Panc1 (cell line): ENCODE results near the gene CDK14.

Source experiments
- POLR2AphosphoS5 ChIP-seq: IDR thresholded peaks from 2 replicates; pipeline ENCODE4 v1.6.1; 2012; ENCODE audit warnings: mild to moderate bottlenecking, low read depth, low read length, moderate library complexity
- TF ChIP-seq, protein P1 (sequence below): fragments of 450-650 bp; IDR thresholded peaks from 2 replicates; pipeline ENCODE4 v1.5.1; 2017; ENCODE audit warnings: mild to moderate bottlenecking
- TF ChIP-seq, protein P2 (sequence below), 2 experiments: IDR thresholded peaks; 2 replicates each; pipeline ENCODE4 v1.6.1; 2011 to 2012; ENCODE audit warnings: low read depth in 2 of 2, control low read depth in 1 of 2, low read length in 1 of 2, mild to moderate bottlenecking in 1 of 2, moderate library complexity in 1 of 2; ENCODE audit not compliant: insufficient read depth in 1 of 2

DNA sequence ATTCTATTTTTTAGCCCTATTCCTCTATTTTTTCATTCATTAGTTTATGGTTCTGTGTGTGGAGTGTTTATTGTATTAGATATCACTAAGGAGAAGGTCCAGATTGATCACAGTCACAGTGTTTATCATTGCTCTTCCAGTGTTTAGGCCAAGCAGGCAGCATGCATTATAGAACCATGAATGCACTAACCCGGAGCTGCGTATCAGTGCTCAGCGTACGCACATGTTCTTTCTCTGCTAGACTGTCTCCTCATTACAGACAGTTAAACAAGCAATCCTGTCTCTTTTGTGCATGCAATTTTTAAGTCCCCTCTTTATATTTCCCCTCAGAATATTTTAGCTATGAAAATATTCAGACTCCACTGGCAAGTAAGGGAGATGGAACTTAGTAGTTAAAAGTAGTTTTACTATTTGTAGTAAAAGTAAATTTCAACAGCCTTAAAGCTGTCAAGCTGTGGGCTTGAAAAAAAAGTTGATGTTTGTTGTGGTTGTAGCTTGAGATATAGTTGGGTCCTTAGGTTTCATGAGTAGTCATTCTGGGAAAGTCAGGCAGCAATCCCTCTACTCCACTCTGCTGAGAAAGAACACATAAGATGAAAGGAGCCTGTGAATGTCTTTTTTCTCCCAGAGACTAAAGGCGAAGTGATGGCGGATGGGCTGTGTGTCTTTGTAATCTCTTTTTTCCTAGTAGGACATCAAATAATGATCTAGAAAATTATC, 260.4 kb downstream of the CDK14 start:
- no peak for TF ChIP-seq POLR2AphosphoS5
- TF ChIP-seq, protein P1, sequence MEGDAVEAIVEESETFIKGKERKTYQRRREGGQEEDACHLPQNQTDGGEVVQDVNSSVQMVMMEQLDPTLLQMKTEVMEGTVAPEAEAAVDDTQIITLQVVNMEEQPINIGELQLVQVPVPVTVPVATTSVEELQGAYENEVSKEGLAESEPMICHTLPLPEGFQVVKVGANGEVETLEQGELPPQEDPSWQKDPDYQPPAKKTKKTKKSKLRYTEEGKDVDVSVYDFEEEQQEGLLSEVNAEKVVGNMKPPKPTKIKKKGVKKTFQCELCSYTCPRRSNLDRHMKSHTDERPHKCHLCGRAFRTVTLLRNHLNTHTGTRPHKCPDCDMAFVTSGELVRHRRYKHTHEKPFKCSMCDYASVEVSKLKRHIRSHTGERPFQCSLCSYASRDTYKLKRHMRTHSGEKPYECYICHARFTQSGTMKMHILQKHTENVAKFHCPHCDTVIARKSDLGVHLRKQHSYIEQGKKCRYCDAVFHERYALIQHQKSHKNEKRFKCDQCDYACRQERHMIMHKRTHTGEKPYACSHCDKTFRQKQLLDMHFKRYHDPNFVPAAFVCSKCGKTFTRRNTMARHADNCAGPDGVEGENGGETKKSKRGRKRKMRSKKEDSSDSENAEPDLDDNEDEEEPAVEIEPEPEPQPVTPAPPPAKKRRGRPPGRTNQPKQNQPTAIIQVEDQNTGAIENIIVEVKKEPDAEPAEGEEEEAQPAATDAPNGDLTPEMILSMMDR, result no peak
- TF ChIP-seq, protein P2, sequence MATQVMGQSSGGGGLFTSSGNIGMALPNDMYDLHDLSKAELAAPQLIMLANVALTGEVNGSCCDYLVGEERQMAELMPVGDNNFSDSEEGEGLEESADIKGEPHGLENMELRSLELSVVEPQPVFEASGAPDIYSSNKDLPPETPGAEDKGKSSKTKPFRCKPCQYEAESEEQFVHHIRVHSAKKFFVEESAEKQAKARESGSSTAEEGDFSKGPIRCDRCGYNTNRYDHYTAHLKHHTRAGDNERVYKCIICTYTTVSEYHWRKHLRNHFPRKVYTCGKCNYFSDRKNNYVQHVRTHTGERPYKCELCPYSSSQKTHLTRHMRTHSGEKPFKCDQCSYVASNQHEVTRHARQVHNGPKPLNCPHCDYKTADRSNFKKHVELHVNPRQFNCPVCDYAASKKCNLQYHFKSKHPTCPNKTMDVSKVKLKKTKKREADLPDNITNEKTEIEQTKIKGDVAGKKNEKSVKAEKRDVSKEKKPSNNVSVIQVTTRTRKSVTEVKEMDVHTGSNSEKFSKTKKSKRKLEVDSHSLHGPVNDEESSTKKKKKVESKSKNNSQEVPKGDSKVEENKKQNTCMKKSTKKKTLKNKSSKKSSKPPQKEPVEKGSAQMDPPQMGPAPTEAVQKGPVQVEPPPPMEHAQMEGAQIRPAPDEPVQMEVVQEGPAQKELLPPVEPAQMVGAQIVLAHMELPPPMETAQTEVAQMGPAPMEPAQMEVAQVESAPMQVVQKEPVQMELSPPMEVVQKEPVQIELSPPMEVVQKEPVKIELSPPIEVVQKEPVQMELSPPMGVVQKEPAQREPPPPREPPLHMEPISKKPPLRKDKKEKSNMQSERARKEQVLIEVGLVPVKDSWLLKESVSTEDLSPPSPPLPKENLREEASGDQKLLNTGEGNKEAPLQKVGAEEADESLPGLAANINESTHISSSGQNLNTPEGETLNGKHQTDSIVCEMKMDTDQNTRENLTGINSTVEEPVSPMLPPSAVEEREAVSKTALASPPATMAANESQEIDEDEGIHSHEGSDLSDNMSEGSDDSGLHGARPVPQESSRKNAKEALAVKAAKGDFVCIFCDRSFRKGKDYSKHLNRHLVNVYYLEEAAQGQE (IDR thresholded peaks at IDR 0.05; ENCODE audit: insufficient read depth in 1 of 2, low read depth in 2 of 2, low read length in 1 of 2), result no peak
